WTC11 (cell line): ENCODE results near the gene FBXO15.

Source experiments
- KAT7 ChIP-seq: sonication (generic); formaldehyde crosslinking; IDR thresholded peaks from 2 replicates; pipeline ENCODE4 v1.8.1; 2023; ENCODE audit warnings: missing genetic modification reagents, mild to moderate bottlenecking, borderline replicate concordance
- TF ChIP-seq, protein P1 (sequence below): sonication (generic); formaldehyde crosslinking; IDR thresholded peaks from 2 replicates; pipeline ENCODE4 v1.8.0; 2022; ENCODE audit warnings: missing genetic modification reagents

DNA sequence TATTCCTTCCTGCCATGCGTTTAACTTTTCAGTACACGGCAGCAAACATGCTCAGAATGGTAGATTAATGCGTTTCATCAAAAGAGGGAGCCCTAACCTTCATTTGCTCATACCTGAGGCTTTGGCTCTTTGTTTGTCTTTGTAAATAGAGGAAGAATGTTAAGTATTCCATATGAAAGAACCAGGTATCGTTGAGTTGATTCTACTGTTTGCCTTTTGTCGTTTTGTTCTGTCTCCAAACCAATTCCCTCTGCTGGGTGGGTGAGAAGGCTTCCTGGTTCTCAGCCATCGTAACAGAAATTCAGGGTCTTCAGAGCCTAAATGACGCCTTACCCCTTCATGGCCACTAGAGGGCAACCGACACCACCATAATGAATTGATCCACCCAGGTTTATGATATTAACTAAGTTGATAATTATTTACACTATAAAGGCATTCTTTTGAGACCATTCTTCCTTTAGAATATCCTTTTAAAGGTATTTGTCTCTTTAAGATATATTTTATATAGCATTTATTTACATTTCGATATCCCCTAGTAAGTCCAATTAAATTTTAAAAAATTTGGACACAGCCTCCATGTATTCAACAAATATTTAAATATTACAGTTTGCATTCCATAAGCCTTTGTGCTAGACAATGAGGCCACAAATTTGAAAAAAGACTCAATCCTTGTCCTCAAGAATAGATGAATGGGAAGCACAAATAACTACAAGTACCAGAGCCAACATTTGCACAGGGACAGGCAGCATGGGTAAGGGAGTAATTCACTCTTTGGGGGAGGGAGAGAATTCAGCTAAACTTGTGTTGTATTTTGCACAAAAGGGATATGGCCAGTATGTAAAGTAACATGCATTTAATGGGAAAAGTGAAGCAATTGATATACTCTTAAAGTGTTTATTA is 48.8 kb upstream of the FBXO15 start:
- TF ChIP-seq, protein P1, sequence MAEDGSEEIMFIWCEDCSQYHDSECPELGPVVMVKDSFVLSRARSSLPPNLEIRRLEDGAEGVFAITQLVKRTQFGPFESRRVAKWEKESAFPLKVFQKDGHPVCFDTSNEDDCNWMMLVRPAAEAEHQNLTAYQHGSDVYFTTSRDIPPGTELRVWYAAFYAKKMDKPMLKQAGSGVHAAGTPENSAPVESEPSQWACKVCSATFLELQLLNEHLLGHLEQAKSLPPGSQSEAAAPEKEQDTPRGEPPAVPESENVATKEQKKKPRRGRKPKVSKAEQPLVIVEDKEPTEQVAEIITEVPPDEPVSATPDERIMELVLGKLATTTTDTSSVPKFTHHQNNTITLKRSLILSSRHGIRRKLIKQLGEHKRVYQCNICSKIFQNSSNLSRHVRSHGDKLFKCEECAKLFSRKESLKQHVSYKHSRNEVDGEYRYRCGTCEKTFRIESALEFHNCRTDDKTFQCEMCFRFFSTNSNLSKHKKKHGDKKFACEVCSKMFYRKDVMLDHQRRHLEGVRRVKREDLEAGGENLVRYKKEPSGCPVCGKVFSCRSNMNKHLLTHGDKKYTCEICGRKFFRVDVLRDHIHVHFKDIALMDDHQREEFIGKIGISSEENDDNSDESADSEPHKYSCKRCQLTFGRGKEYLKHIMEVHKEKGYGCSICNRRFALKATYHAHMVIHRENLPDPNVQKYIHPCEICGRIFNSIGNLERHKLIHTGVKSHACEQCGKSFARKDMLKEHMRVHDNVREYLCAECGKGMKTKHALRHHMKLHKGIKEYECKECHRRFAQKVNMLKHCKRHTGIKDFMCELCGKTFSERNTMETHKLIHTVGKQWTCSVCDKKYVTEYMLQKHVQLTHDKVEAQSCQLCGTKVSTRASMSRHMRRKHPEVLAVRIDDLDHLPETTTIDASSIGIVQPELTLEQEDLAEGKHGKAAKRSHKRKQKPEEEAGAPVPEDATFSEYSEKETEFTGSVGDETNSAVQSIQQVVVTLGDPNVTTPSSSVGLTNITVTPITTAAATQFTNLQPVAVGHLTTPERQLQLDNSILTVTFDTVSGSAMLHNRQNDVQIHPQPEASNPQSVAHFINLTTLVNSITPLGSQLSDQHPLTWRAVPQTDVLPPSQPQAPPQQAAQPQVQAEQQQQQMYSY (CRISPR knock-in tag) = no peak
- TF ChIP-seq KAT7 (CRISPR knock-in tag) = no peak
